CD4-positive, alpha-beta memory T cell (primary cell): ENCODE measurements around the gene DDX11. TPM values are rescaled to one million over a fixed set of nuclear protein-coding genes. Genes with fewer than 3 reads are reported as not detected.

Experiments
- polyA plus RNA-seq, 2 donors: library from polyadenylated mRNA; unstranded; fragments of 300-500 nt; fragmentation: Illumina TruSeq; gene quantifications; one replicate each; pipeline ENCODE4 v1.2.3, GENCODE V29; 2021
- total RNA-seq, 2 experiments: library from RNA; stranded (reverse); gene quantifications; one replicate each; pipeline ENCODE4 v1.2.3, GENCODE V29; 2021

DDX11 gene
- total and polyA plus RNA-seq, 4 experiments from 2014 or later: 5.1 to 45.8 (median 29.8) TPM

Other genes with a start within 250 kb of the DDX11 start
- gene TSPAN11, start 147.1 kb upstream of the DDX11 start, total RNA-seq: not detected
- gene TSPAN11, start 147.1 kb upstream of the DDX11 start, polyA plus RNA-seq: not detected